Breast epithelium (tissue), 4 donors: ENCODE data around the gene FAM227A. TPM values are rescaled to one million over a fixed set of nuclear protein-coding genes. Genes with fewer than 3 reads are reported as not detected.
"Not testable (repeated sequence)": the region's sequence is repeated elsewhere in the genome, so short reads cannot be mapped to it uniquely, and the experiment has no call there.

Source experiments
- DNase-seq, 2 donors: peaks; one replicate each; pipeline ENCODE4 v3.0.0-alpha.2; 2019; ENCODE audit warnings: low spot score in 2 of 2
- H3K27ac ChIP-seq, 2 donors: fragments of 200-600 bp; sonication (generic) in 1 of 2; one replicate each; pipeline ENCODE4 v1.5.1; 2016 to 2019; ENCODE audit warnings: mild to moderate bottlenecking in 1 of 2
- H3K27me3 ChIP-seq, 2 donors: fragments of 200-600 bp; sonication (generic) in 1 of 2; one replicate each; pipeline versions ENCODE4 v1.5.1 to v1.6.0; 2017 to 2019; ENCODE audit warnings: control low read depth in 1 of 2, mild to moderate bottlenecking in 1 of 2
- H3K36me3 ChIP-seq: fragments of 200-600 bp; one replicate; pipeline ENCODE4 v1.5.1; 2019
- H3K4me1 ChIP-seq, 2 donors: fragments of 200-600 bp; sonication (generic); one replicate each; pipeline ENCODE4 v1.5.1; 2016 to 2019; ENCODE audit warnings: control low read depth in 1 of 2
- H3K4me3 ChIP-seq, 3 donors: fragments of 200-600 bp; sonication (generic); 1 replicate in 2 of 3; 2 replicates in 1 of 3; pipeline ENCODE4 v1.5.1; 2016 to 2019; ENCODE audit warnings: mild to moderate bottlenecking in 3 of 3, moderate library complexity in 2 of 3
- H3K9me3 ChIP-seq, 2 donors: fragments of 200-600 bp; sonication (generic) in 1 of 2; one replicate each; pipeline ENCODE4 v1.5.1; 2016 to 2019; ENCODE audit warnings: control low read depth in 1 of 2
- CTCF ChIP-seq, 3 donors: fragments of 450-650 bp; IDR thresholded peaks; one replicate each; pipeline ENCODE4 v1.5.1; 2016 to 2017; ENCODE audit warnings: antibody characterized with exemption in 3 of 3, mild to moderate bottlenecking in 3 of 3, moderate library complexity in 3 of 3
- POLR2A ChIP-seq: fragments of 450-650 bp; IDR thresholded peaks from one replicate; pipeline ENCODE4 v1.6.1; 2016; ENCODE audit warnings: antibody characterized with exemption, mild to moderate bottlenecking, moderate library complexity
- POLR2AphosphoS5 ChIP-seq, 3 donors: sonication (generic); formaldehyde crosslinking; IDR thresholded peaks; one replicate each; pipeline ENCODE4 v1.6.1; 2017; ENCODE audit warnings: antibody characterized with exemption in 3 of 3
- intact Hi-C: fragments of 100-400 bp; cut with DNase I; formaldehyde crosslinking; loops from one replicate; pipeline ENCODE4 v1.15.1; 2023; ENCODE audit warnings: low total_unique reads
- total RNA-seq, 3 donors: library from RNA; depleted of rRNA; stranded (reverse); fragments of >200 nt; gene quantifications; one replicate each; pipeline ENCODE4 v1.1.0, GENCODE V29; 2016

FAM227A gene
- total RNA-seq, 3 donors from 2014 or later = 0.16 to 7.9 (median 6.3) TPM

GRCh38 chr22:38608992-38609750 is 47.0 kb downstream of the FAM227A start:
- TF ChIP-seq POLR2AphosphoS5 (IDR thresholded peaks at IDR 0.05) (no peak), CTCF (IDR thresholded peaks at IDR 0.05) (no peak), POLR2A (no peak)
- no peaks in the 10 kb centered on the region for H3K36me3 ChIP-seq

GRCh38 chr22:38607680-38608079 is 48.5 kb downstream of the FAM227A start:
- H3K4me1 ChIP-seq = no peaks in the 10 kb centered on the region
- H3K36me3 ChIP-seq = no peaks in the 10 kb centered on the region
- no peak overlapping the region for H3K27ac ChIP-seq
- no peak for DNase-seq
- H3K9me3 ChIP-seq = no peaks in the 10 kb centered on the region
- intact Hi-C loops = no loop called here
- TF ChIP-seq POLR2A (no peak), CTCF (IDR thresholded peaks at IDR 0.05) (no peak), POLR2AphosphoS5 (IDR thresholded peaks at IDR 0.05) (no peak)
- no peak overlapping the region for H3K4me3 ChIP-seq
- H3K27me3 ChIP-seq = no peaks in the 10 kb centered on the region

More at GRCh38 chr22:38608992-38609750, 47.0 kb downstream of the FAM227A start:
- Histone ChIP-seq H3K27me3 (no peaks in the 10 kb centered on the region), H3K9me3 (no peaks in the 10 kb centered on the region), H3K27ac (no peak overlapping the region), H3K4me1 (no peaks in the 10 kb centered on the region), H3K4me3 (no peak overlapping the region)
- intact Hi-C loops = no loop called here
- no peak for DNase-seq

- no peak for DNase-seq
- H3K27ac ChIP-seq = no peak overlapping the region
- intact Hi-C loops = no loop called here
- no peaks in the 10 kb centered on the region for H3K27me3 ChIP-seq
- H3K9me3 ChIP-seq = no peaks in the 10 kb centered on the region
- H3K4me3 ChIP-seq = no peak overlapping the region
- H3K4me1 ChIP-seq = no peaks in the 10 kb centered on the region
- no peak for TF ChIP-seq CTCF (IDR thresholded peaks at IDR 0.05)
- no peak for TF ChIP-seq POLR2AphosphoS5 (IDR thresholded peaks at IDR 0.05)
- TF ChIP-seq POLR2A = no peak
- H3K36me3 ChIP-seq = no peaks in the 10 kb centered on the region
Measured at GRCh38 chr22:38602166-38602565, 54.0 kb downstream of the FAM227A start.

GRCh38 chr22:38601221-38601764 is 54.9 kb downstream of the FAM227A start:
- no peaks in the 10 kb centered on the region for H3K9me3 ChIP-seq
- H3K4me1 ChIP-seq = no peaks in the 10 kb centered on the region
- no peak overlapping the region for H3K4me3 ChIP-seq
- H3K27me3 ChIP-seq = no peaks in the 10 kb centered on the region
- no peaks in the 10 kb centered on the region for H3K36me3 ChIP-seq
- TF ChIP-seq CTCF (IDR thresholded peaks at IDR 0.05) = no peak
- no peak for TF ChIP-seq POLR2AphosphoS5 (IDR thresholded peaks at IDR 0.05)
- TF ChIP-seq POLR2A = no peak
- intact Hi-C loops = no loop called here
- no peak overlapping the region for H3K27ac ChIP-seq
- no peak for DNase-seq

GRCh38 chr22:38599466-38599865 is 56.7 kb downstream of the FAM227A start:
- no peaks in the 10 kb centered on the region for H3K4me1 ChIP-seq
- TF ChIP-seq POLR2AphosphoS5 (IDR thresholded peaks at IDR 0.05) (no peak), CTCF (IDR thresholded peaks at IDR 0.05) (no peak), POLR2A (no peak)
- no peak overlapping the region for H3K27ac ChIP-seq
- no peaks in the 10 kb centered on the region for H3K9me3 ChIP-seq
- no peaks in the 10 kb centered on the region for H3K27me3 ChIP-seq
- H3K36me3 ChIP-seq = no peaks in the 10 kb centered on the region
- DNase-seq = no peak
- H3K4me3 ChIP-seq = no peak overlapping the region
- intact Hi-C loops = no loop called here

- H3K4me3 ChIP-seq, intact Hi-C loops, H3K27ac ChIP-seq, H3K4me1 ChIP-seq, H3K36me3 ChIP-seq, H3K27me3 ChIP-seq, H3K9me3 ChIP-seq, DNase-seq: not testable (repeated sequence)
Measured at GRCh38 chr22:38582923-38583322, 73.3 kb downstream of the FAM227A start.
